K562 (cell line): ENCODE results near the gene OR51B5.

Experiments
- POLR2A ChIP-seq: fragments of 450-650 bp; conservative IDR thresholded peaks from 2 replicates; pipeline ENCODE4 v1.6.1; 2016
- ZBED1 ChIP-seq: IDR thresholded peaks from 2 replicates; pipeline ENCODE4 v1.6.1; 2014

GRCh38 chr11:5339771-5340322, 3.5 kb downstream of the OR51B5 start:
- no peak for TF ChIP-seq POLR2A
- TF ChIP-seq ZBED1: no peak
